Measurements from ENCODE around the gene ACADVL. TPM values are rescaled to one million over a fixed set of nuclear protein-coding genes. Genes with fewer than 3 reads are reported as not detected.

The ACADVL gene
- total RNA-seq, 4 donors from 2014 or later = 250 to 662 (median 544) TPM

- WGBS = 90% methylated on average over 9 of the region's 12 CpGs
- Histone ChIP-seq H3K27ac (replicated peaks in 1 of 4) (no peak overlapping the region), H3K4me3 (no peak overlapping the region), H3K4me1 (no peaks in the 10 kb centered on the region), H3K36me3 (peaks cover 29 to 64% (median 49%) of the 10 kb centered on the region in 4 donors), H3K27me3 (no peaks in the 10 kb centered on the region), H3K9me3 (no peaks in the 10 kb centered on the region)
- no peak for TF ChIP-seq POLR2AphosphoS5 (IDR thresholded peaks at IDR 0.05)
- TF ChIP-seq CTCF (IDR thresholded peaks at IDR 0.05) = no peak
- DNase-seq (ENCODE audit: extremely low spot score) = no peak
- intact Hi-C loops (cut with DNase I) = no loop called here
These were observed 28.7 kb upstream of the ACADVL start for GRCh38 chr17:7191069-7191468.

DNA sequence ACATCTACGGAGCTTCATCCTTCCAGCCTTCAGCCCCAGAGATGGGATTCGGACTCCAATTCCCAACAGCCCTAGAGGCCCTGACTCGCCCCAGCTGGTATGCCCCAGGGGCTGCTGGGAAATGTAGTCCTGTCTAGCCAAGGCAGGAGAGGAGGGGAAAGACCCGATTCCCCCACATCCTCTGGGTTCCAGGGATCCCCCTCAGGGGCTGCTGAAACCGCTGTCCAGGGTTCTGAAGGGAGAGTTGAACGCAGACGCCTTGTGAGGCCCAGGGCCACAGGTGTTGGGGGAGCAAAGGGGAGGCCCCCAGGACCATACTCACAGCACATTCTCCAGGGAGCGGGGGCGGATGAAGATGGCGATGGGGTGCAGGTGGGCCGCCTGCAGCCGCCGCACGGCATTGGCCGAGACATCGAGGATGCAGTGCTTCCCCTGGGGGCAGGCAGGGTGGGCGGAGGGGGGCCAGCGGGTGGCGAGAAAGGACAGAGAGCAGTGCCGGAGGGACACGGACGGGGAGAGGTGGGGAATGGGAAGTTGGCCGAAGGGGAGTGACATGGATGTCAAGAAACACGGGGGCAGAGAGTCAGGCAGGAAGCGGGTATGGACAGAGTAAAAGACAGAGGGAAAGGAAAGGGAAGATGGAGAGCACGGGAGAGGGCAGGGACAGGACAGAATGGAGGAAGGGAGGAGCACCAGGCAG lies 28.0 kb upstream of the ACADVL start:
- Histone ChIP-seq H3K9me3 (no peaks in the 10 kb centered on the region), H3K27ac (replicated peaks in 1 of 4) (no peak overlapping the region), H3K4me1 (no peaks in the 10 kb centered on the region), H3K36me3 (peaks cover 34 to 70% (median 55%) of the 10 kb centered on the region in 4 donors), H3K4me3 (no peak overlapping the region), H3K27me3 (no peaks in the 10 kb centered on the region)
- intact Hi-C loops (cut with DNase I) = no loop called here
- TF ChIP-seq EP300 (IDR thresholded peaks at IDR 0.05) = no peak
- no peak for TF ChIP-seq POLR2A (IDR thresholded peaks at IDR 0.05; ENCODE audit: low read depth)
- TF ChIP-seq POLR2AphosphoS5 (IDR thresholded peaks at IDR 0.05) = peak in 1 of 2 donors; percentile 35
- TF ChIP-seq CTCF (IDR thresholded peaks at IDR 0.05) = no peak
- no peak for DNase-seq (ENCODE audit: extremely low spot score)
- 78% methylated on average over 20 of the region's 26 CpGs for WGBS

DNA sequence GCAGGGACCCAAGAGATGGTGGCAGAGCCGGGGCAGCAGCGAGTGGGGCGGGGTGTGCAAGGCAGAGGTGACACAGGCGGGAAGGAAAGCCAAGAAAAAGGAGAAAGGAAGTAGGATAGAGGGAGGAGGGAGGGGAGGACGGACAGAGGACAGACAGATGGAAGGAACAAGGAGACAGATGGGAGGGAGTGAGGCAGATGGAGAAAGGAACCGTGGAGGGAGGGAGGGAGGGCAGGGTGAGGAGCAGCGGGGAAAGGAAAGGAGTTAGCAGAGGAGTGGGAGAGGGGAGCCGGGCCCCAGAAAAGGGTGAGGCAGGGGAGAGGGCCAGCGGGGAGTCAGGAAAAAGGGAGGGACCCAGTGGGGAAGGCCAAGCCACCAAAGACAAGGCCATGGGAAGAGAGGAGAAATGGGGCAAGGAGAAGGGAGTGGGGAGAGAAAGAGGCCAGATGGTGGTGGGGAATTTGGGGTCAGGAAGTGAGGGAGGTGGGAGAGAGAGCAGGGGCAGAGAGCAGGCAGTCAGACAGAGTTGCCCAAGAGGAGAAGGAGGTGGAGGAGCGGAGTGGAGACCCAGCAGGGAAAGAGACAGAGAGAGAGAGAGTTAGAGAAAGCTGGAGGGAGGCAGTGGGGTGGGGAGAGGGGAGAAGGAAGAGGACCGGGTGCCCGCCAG lies 27.3 kb upstream of the ACADVL start:
- DNase-seq (ENCODE audit: extremely low spot score) = no peak
- no peak for TF ChIP-seq POLR2A (IDR thresholded peaks at IDR 0.05; ENCODE audit: low read depth)
- TF ChIP-seq EP300 (IDR thresholded peaks at IDR 0.05) = no peak
- TF ChIP-seq POLR2AphosphoS5 (IDR thresholded peaks at IDR 0.05) = no peak
- no peak for TF ChIP-seq CTCF (IDR thresholded peaks at IDR 0.05)
- no peaks in the 10 kb centered on the region for H3K4me1 ChIP-seq
- 68% methylated on average over 12 of the region's 12 CpGs for WGBS
- intact Hi-C loops (cut with DNase I) = no loop called here
- peaks cover 34 to 77% (median 61%) of the 10 kb centered on the region in 4 donors for H3K36me3 ChIP-seq
- H3K27ac ChIP-seq (replicated peaks in 1 of 4) = no peak overlapping the region
- no peak overlapping the region for H3K4me3 ChIP-seq
- H3K27me3 ChIP-seq = no peaks in the 10 kb centered on the region
- H3K9me3 ChIP-seq = no peaks in the 10 kb centered on the region

GRCh38 chr17:7195971-7196370 lies 23.8 kb upstream of the ACADVL start:
- WGBS = 71% methylated on average over 1 of the region's 12 CpGs
- peaks cover 25 to 85% (median 57%) of the 10 kb centered on the region in 4 donors for H3K36me3 ChIP-seq
- no peak overlapping the region for H3K27ac ChIP-seq (replicated peaks in 1 of 4)
- no peaks in the 10 kb centered on the region for H3K9me3 ChIP-seq
- intact Hi-C loops (cut with DNase I) = no loop called here
- no peaks in the 10 kb centered on the region for H3K27me3 ChIP-seq
- H3K4me1 ChIP-seq = no peaks in the 10 kb centered on the region
- TF ChIP-seq CTCF (IDR thresholded peaks at IDR 0.05) = no peak
- TF ChIP-seq EP300 (IDR thresholded peaks at IDR 0.05) = no peak
- no peak for TF ChIP-seq POLR2AphosphoS5 (IDR thresholded peaks at IDR 0.05)
- TF ChIP-seq POLR2A (IDR thresholded peaks at IDR 0.05; ENCODE audit: low read depth) = no peak
- H3K4me3 ChIP-seq = no peak overlapping the region
- DNase-seq (ENCODE audit: extremely low spot score) = no peak

All from esophagus muscularis mucosa (tissue), 4 donors.